Measurements from ENCODE around the gene GOT1.

The GOT1 gene

DNA sequence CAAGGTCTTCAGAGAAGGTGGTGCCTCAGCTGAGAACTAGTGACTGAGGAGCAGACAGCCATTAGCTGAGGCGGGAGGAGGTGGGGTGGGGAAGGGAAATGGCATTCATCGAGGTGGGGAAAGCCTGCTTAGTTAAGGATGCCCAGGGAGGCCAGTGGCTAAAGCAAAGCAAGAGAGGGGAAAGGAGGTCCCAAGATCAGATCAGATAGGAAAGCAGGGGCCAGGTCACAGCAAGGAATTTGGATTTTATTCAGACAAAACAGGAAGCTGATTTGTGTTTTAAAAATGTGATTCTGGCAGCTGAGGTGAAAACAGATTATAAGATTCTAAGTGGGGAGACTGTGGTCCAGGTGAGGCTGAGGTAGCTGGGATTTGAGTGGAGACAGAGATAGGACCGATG, 55.5 kb downstream of the GOT1 start:
- TF ChIP-seq POLR2A (IDR thresholded peaks at IDR 0.05; ENCODE audit: extremely low read depth, insufficient read length) (no peak), MAX (IDR thresholded peaks at IDR 0.05; ENCODE audit: low read depth, low read length) (no peak), MYC (IDR thresholded peaks at IDR 0.05; ENCODE audit: low read depth, low read length) (no peak), CTCF (IDR thresholded peaks at IDR 0.05; ENCODE audit: low read depth, low read length) (no peak)
- no peak overlapping the region for H3K4me3 ChIP-seq (ENCODE audit: low read depth, low read length)
- no peak for DNase-seq (ENCODE audit: low read depth)

DNA sequence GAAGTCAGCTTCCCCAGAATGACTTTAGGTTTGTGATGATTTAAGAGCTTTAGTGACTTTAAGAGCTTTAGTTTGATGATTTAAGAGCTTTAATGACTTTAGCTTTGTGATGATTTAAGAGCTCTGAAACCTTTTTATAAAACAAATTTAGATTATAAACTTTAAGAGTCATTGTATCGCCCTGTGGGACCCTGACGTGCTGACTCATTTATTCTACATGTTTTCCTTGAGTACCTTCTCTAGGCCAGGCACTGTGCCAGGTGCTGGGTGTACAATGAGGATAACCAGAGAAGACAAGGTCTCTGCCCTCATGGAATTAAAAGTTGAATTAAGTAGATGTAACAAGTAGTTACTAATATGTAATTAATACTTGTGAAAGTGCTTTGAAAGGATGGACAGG, 55.9 kb downstream of the GOT1 start:
- DNase-seq (ENCODE audit: low read depth), result no peak
- no peak for TF ChIP-seq POLR2A (IDR thresholded peaks at IDR 0.05; ENCODE audit: extremely low read depth, insufficient read length)
- no peak for TF ChIP-seq MAX (IDR thresholded peaks at IDR 0.05; ENCODE audit: low read depth, low read length)
- no peak for TF ChIP-seq CTCF (IDR thresholded peaks at IDR 0.05; ENCODE audit: low read depth, low read length)
- TF ChIP-seq MYC (IDR thresholded peaks at IDR 0.05; ENCODE audit: low read depth, low read length), result no peak
- no peak overlapping the region for H3K4me3 ChIP-seq (ENCODE audit: low read depth, low read length)

GRCh38 chr10:99372546-99373271, 57.7 kb downstream of the GOT1 start:
- no peak overlapping the region for H3K4me3 ChIP-seq (ENCODE audit: low read depth, low read length)
- TF ChIP-seq POLR2A (IDR thresholded peaks at IDR 0.05; ENCODE audit: extremely low read depth, insufficient read length) (no peak), CTCF (IDR thresholded peaks at IDR 0.05; ENCODE audit: low read depth, low read length) (no peak), MYC (IDR thresholded peaks at IDR 0.05; ENCODE audit: low read depth, low read length) (no peak), MAX (IDR thresholded peaks at IDR 0.05; ENCODE audit: low read depth, low read length) (no peak)
- no peak for DNase-seq (ENCODE audit: low read depth)

DNA sequence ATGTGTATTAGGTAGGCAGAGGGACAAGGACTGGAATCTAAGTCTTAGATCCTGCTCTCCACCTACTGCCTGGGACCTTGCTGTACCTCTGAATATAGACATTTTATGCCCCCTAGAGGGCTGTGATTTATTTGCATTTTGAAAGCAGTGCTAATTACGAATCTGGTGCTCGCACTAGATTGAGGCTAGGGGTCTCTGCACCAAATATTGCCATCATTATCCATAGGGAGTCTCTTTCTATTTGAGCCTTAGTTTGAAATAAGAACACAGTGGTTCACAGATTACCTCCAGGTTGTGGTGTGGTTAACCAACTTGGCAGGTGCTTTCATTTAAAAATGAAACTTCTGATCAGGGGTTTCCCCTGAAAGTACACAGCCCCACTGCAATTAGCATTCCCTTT, 59.4 kb downstream of the GOT1 start:
- no peak overlapping the region for H3K4me3 ChIP-seq (ENCODE audit: low read depth, low read length)
- TF ChIP-seq CTCF (IDR thresholded peaks at IDR 0.05; ENCODE audit: low read depth, low read length), result peak; percentile 35
- TF ChIP-seq MYC (IDR thresholded peaks at IDR 0.05; ENCODE audit: low read depth, low read length), result no peak
- peak; percentile 38 for DNase-seq (ENCODE audit: low read depth)

DNA sequence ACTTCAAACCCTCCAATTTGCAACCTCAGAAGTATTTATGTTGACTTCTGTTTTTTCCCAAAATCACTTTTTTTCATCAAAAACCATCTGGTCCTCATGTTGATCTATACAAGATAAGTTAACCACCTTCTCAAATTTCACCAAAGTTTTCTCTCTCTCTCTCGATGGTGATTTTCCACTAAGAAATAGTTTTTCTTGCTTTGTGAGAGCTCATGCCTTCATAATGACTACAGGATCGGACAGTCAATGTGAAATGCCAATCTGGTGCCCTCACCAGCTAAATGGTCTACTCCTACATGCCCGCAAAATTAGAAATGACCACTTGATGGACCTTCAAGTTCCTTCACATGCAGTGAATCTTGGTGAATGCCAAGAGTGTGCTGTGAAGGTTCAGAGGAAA, 60.9 kb downstream of the GOT1 start:
- TF ChIP-seq MAX (IDR thresholded peaks at IDR 0.05; ENCODE audit: low read depth, low read length) (no peak), MYC (IDR thresholded peaks at IDR 0.05; ENCODE audit: low read depth, low read length) (no peak), CTCF (IDR thresholded peaks at IDR 0.05; ENCODE audit: low read depth, low read length) (no peak)
- DNase-seq (ENCODE audit: low read depth), result no peak

DNA sequence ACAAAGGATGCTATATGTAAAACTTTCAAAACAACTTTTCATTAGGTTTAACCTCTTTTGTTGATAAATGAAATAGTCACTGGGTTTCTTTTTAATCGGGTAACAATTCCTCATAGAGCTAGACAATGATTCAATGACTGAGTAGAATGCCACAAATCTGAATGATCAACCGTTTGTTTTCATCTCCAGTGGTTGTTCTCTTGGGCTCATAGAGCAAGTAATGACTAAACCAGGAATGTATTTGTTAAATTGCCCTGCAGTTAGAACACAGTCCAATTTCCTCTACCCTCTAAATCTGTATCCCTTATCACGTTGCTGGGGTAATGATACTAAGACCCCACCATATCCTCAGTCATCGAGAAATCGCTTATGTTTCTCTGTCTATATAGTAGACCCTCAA, 61.3 kb downstream of the GOT1 start:
- DNase-seq (ENCODE audit: low read depth), result no peak
- no peak overlapping the region for H3K4me3 ChIP-seq (ENCODE audit: low read depth, low read length)
- no peak for TF ChIP-seq POLR2A (IDR thresholded peaks at IDR 0.05; ENCODE audit: extremely low read depth, insufficient read length)
- TF ChIP-seq MYC (IDR thresholded peaks at IDR 0.05; ENCODE audit: low read depth, low read length), result no peak
- TF ChIP-seq MAX (IDR thresholded peaks at IDR 0.05; ENCODE audit: low read depth, low read length), result no peak
- no peak for TF ChIP-seq CTCF (IDR thresholded peaks at IDR 0.05; ENCODE audit: low read depth, low read length)

More for the DNA sequence above, 60.9 kb downstream of the GOT1 start:
- no peak overlapping the region for H3K4me3 ChIP-seq (ENCODE audit: low read depth, low read length)
